Ascending aorta (tissue), 2 donors: ENCODE measurements around the gene AP5M1. TPM values are rescaled to one million over a fixed set of nuclear protein-coding genes. Genes with fewer than 3 reads are reported as not detected.
"Not testable (repeated sequence)": the region's sequence is repeated elsewhere in the genome, so short reads cannot be mapped to it uniquely, and the experiment has no call there.

Experiments
- DNase-seq, 2 donors: peaks; one replicate each; pipeline ENCODE4 v3.0.0-alpha.2; 2019; ENCODE audit warnings: low spot score in 2 of 2
- H3K27ac ChIP-seq, 2 donors: fragments of 200-600 bp; sonication (generic); one replicate each; pipeline ENCODE4 v1.5.1; 2016 to 2017; ENCODE audit warnings: mild to moderate bottlenecking in 1 of 2
- H3K27me3 ChIP-seq: fragments of 200-600 bp; sonication (generic); one replicate; pipeline ENCODE4 v1.5.1; 2017
- H3K36me3 ChIP-seq, 2 donors: fragments of 200-600 bp; sonication (generic); one replicate each; pipeline ENCODE4 v1.5.1; 2016
- H3K4me1 ChIP-seq, 2 donors: fragments of 200-600 bp; sonication (generic); one replicate each; pipeline ENCODE4 v1.5.1; 2016 to 2017; ENCODE audit warnings: mild to moderate bottlenecking in 1 of 2
- H3K4me3 ChIP-seq, 2 donors: fragments of 200-600 bp; sonication (generic); one replicate each; pipeline ENCODE4 v1.5.1; 2016 to 2017; ENCODE audit warnings: mild to moderate bottlenecking in 1 of 2
- H3K9me3 ChIP-seq, 2 donors: fragments of 200-600 bp; sonication (generic); one replicate each; pipeline ENCODE4 v1.5.1; 2016
- intact Hi-C: fragments of 100-400 bp; cut with DNase I; formaldehyde crosslinking; loops from one replicate; pipeline ENCODE4 v1.15.1; 2023
- total RNA-seq: library from RNA; depleted of rRNA; stranded (reverse); fragments of >200 nt; gene quantifications from one replicate; pipeline ENCODE4 v1.1.0, GENCODE V29; 2016
- TF ChIP-seq, protein P1 (sequence below), 3 experiments: fragments of 200-600 bp in 2 of 3; fragments of 450-650 bp in 1 of 3; sonication (generic) in 2 of 3; IDR thresholded peaks; one replicate each; pipeline ENCODE4 v1.5.1; 2016 to 2019; ENCODE audit warnings: antibody characterized with exemption in 3 of 3, mild to moderate bottlenecking in 1 of 3, moderate library complexity in 1 of 3

The AP5M1 gene
- total RNA-seq, 1 donor from 2014 or later: 6.2 TPM

DNA sequence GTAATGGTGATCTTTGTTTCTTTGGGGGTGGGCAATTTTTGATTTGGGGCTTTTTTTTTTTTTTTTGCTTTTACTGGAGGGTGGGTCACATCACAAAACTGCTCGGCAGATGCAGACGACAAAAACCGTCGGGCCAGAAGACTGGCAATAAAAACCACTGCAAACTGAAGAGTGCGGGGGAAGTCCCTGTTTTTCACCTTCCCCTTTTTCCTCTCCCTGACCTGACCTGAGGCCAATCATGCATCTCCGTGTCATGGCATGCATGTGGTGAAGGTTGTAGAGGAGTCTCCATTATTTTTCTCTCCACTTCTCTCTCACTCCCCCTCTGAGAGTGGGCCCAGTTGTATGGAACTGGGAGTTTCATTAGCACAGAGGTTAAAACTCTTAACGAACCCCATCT is 57.5 kb downstream of the AP5M1 start:
- Histone ChIP-seq H3K27ac (no peak overlapping the region), H3K9me3 (peaks cover 0 to 2% of the 10 kb centered on the region in 2 donors), H3K4me3 (no peak overlapping the region), H3K27me3 (no peaks in the 10 kb centered on the region), H3K36me3 (no peaks in the 10 kb centered on the region), H3K4me1 (no peaks in the 10 kb centered on the region)
- intact Hi-C loops: no loop called here
- TF ChIP-seq, protein P1, sequence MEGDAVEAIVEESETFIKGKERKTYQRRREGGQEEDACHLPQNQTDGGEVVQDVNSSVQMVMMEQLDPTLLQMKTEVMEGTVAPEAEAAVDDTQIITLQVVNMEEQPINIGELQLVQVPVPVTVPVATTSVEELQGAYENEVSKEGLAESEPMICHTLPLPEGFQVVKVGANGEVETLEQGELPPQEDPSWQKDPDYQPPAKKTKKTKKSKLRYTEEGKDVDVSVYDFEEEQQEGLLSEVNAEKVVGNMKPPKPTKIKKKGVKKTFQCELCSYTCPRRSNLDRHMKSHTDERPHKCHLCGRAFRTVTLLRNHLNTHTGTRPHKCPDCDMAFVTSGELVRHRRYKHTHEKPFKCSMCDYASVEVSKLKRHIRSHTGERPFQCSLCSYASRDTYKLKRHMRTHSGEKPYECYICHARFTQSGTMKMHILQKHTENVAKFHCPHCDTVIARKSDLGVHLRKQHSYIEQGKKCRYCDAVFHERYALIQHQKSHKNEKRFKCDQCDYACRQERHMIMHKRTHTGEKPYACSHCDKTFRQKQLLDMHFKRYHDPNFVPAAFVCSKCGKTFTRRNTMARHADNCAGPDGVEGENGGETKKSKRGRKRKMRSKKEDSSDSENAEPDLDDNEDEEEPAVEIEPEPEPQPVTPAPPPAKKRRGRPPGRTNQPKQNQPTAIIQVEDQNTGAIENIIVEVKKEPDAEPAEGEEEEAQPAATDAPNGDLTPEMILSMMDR (IDR thresholded peaks at IDR 0.05): no peak
- DNase-seq: no peak

DNA sequence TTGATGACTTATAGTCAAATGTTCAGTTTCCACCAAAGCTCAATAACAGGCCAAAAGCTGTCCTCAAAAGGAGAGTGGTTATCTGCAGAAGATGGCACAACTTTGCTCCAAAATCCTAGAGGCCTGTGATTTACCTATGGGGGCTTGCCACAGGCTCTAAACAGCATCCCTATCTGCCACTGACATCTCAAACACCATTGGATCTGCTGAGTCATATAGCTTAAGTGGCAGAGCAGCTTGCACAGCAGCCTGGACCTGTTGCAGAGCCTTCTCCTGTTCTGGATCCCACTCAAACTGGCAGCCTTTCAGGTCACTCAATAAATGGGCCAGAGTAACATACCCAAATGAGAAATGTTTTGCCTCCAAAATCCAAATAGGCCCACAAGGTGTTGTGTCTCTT is 61.1 kb downstream of the AP5M1 start:
- intact Hi-C loops: no loop called here
- TF ChIP-seq, protein P1 (IDR thresholded peaks at IDR 0.05): no peak
- Histone ChIP-seq H3K4me3 (no peak overlapping the region), H3K27me3 (no peaks in the 10 kb centered on the region), H3K9me3 (peaks cover 0 to 2% of the 10 kb centered on the region in 2 donors), H3K27ac (no peak overlapping the region), H3K36me3 (no peaks in the 10 kb centered on the region), H3K4me1 (no peaks in the 10 kb centered on the region)
- no peak for DNase-seq

DNA sequence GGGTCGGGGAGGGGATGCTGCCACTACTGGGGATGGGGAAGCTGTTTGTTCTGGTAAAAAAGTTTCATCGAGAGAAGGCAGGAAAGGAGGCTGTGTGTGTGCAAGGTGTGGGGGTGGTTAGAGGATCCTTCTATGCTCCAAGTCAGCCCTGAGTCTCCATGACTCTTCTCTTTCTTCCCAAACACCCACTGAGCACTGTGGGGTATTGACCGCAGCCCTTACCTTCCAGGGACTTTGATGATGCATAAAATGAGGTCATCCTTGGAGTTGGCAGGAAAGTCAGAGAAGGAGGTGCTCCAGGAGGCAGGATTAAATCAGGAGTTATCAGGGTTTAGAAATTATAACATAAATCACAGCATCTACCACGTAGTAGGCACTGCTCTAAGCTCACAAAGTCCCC is 63.7 kb downstream of the AP5M1 start:
- H3K4me3 ChIP-seq, intact Hi-C loops, H3K36me3 ChIP-seq, H3K27ac ChIP-seq, H3K27me3 ChIP-seq, H3K4me1 ChIP-seq, DNase-seq: not testable (repeated sequence)
- H3K9me3 ChIP-seq: peaks cover 0 to 18% of the 10 kb centered on the region in 2 donors

DNA sequence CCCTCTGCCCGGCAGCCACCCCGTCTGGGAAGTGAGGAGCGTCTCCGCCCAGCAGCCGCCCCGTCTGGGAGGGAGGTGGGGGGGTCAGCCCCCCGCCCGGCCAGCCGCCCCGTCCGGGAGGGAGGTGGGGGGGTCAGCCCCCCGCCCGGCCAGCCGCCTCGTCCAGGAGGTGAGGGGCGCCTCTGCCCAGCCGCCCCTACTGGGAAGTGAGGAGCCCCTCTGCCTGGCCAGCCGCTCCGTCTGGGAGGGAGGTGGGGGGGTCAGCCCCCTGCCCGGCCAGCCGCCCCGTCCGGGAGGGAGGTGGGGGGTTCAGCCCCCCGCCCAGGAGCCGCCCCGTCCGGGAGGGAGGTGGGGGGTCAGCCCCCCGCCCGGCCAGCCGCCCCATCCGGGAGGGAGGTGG is 65.0 kb downstream of the AP5M1 start:
- H3K4me3 ChIP-seq, intact Hi-C loops, H3K27ac ChIP-seq, H3K27me3 ChIP-seq, DNase-seq, H3K36me3 ChIP-seq, H3K4me1 ChIP-seq: not testable (repeated sequence)
- H3K9me3 ChIP-seq: peaks cover 0 to 18% of the 10 kb centered on the region in 2 donors

DNA sequence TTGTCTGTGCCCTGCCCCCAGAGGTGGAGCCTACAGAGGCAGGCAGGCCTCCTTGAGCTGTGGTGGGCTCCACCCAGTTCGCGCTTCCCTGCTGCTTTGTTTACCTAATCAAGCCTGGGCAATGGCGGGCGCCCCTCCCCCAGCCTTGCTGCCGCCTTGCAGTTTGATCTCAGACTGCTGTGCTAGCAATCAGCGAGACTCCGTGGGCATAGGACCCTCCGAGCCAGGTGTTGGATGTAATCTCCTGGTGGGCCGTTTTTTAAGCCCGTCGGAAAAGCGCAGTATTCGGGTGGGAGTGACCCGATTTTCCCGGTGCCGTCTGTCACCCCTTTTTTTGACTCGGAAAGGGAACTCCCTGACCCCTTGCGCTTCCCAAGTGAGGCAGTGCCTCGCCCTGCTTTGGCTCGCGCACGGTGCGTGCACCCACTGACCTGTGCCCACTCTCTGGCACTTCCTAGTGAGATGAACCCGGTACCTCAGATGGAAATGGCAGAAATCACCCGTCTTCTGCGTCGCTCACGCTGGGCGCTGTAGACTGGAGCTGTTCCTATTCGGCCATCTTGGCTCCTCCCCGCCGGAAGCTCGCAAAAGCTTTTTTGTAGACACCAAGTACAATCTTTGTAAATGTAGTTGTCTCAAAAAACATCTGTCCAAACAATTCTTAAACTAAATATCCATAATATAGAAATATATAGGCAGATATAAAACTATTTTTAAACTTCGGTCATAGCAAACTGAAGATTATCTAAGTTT is 75.0 kb downstream of the AP5M1 start:
- H3K27me3 ChIP-seq, H3K36me3 ChIP-seq, DNase-seq, intact Hi-C loops, H3K4me3 ChIP-seq, H3K4me1 ChIP-seq, H3K27ac ChIP-seq, H3K9me3 ChIP-seq: not testable (repeated sequence)

DNA sequence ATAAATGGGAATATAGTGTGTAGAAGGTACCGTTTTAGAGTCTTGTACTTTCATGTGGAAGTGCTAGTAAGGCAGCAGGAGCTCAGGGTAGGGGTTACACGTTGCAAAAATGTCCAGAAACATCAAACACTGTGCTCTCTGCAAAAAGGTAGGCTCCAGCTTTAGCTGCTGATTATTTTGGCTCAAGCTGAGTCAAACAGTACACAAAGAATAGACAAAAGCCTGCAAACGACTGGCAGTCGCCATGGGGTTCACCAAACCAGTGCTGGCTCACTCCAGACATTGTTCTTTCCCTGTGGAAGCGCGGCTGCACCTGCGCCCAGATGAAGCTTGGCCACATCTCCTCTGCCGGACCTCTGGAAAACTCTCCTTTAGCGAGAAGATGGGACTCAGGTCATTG is 76.3 kb downstream of the AP5M1 start:
- TF ChIP-seq, protein P1 (IDR thresholded peaks at IDR 0.05): no peak
- H3K4me3 ChIP-seq: no peak overlapping the region
- no peaks in the 10 kb centered on the region for H3K36me3 ChIP-seq
- H3K27ac ChIP-seq: no peak overlapping the region
- no peaks in the 10 kb centered on the region for H3K27me3 ChIP-seq
- no peak for DNase-seq
- no peaks in the 10 kb centered on the region for H3K9me3 ChIP-seq
- intact Hi-C loops: no loop called here
- no peaks in the 10 kb centered on the region for H3K4me1 ChIP-seq

DNA sequence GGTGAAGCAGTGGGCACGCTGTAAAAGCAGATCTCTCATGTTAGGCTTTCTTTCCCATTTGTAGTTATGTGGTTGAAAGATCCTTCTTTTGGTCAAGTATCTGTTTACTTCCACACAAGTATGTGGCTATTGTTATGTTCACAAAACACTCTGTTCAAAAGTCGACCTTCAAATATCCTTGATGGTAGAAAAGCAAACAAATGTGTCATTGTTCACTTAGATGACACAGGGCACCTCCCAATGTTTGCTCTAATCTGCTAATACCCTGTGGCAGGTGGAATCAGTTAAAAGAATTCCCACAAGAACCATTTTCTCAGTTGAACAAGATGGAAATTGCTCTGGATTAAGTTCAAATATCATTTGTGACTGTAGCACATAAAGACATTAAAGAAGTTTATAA is 78.0 kb downstream of the AP5M1 start:
- DNase-seq: no peak
- Histone ChIP-seq H3K27me3 (no peaks in the 10 kb centered on the region), H3K9me3 (no peaks in the 10 kb centered on the region), H3K27ac (no peak overlapping the region), H3K4me1 (no peaks in the 10 kb centered on the region), H3K36me3 (no peaks in the 10 kb centered on the region), H3K4me3 (no peak overlapping the region)
- intact Hi-C loops: no loop called here
- TF ChIP-seq, protein P1 (IDR thresholded peaks at IDR 0.05): no peak

Other genes with a start within 250 kb of the AP5M1 start
- gene EXOC5, start 66 bp upstream of the AP5M1 start, total RNA-seq: 19.2 TPM
- 6.2 TPM for gene NAA30, start 121.6 kb downstream of the AP5M1 start, total RNA-seq
- not detected for gene CCDC198, start 224.9 kb downstream of the AP5M1 start, total RNA-seq